ENCODE data around the gene ADAMTS14. TPM values are rescaled to one million over a fixed set of nuclear protein-coding genes. Genes with fewer than 3 reads are reported as not detected.

Gene ADAMTS14
- total RNA-seq, 2 experiments from 2014 or later, result 0.05 TPM; not detected in 1

DNA sequence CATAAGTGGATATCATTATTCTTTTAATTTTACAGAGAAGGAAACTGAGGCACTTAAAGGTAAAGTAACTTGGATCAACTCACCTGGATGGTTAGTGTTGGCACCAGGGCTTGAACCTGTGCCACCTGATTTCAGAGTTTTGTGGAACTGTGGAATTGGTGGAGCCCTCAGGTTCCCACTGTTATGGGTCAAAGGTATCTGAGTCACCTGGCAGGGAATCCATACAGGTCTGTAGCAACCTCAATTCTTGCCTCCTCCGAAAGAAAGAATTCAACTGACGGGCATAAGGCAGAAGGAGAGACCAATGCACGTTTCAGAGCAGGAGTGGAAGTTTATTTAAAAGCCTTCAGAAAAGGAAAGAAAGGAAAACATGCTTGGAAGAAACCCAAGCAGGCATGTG is 25.2 kb upstream of the ADAMTS14 start:
- POLR2A ChIA-PET, result no interaction called here
- H3K4me3 Mint-ChIP-seq, result no peak overlapping the region
- CTCF ChIA-PET, result no interaction called here
- H3K27ac Mint-ChIP-seq, result no peak overlapping the region
- H3K36me3 Mint-ChIP-seq (ENCODE audit: low read depth), result peaks cover 5% of the 10 kb centered on the region
- peaks cover 12% of the 10 kb centered on the region for H3K27me3 Mint-ChIP-seq (ENCODE audit: low read depth)
- DNase-seq (no peak), ATAC-seq (no peak)
- H3K4me1 Mint-ChIP-seq (ENCODE audit: low read depth), result no peaks in the 10 kb centered on the region
- H3K9me3 Mint-ChIP-seq (ENCODE audit: insufficient read depth), result peaks cover 20% of the 10 kb centered on the region

DNA sequence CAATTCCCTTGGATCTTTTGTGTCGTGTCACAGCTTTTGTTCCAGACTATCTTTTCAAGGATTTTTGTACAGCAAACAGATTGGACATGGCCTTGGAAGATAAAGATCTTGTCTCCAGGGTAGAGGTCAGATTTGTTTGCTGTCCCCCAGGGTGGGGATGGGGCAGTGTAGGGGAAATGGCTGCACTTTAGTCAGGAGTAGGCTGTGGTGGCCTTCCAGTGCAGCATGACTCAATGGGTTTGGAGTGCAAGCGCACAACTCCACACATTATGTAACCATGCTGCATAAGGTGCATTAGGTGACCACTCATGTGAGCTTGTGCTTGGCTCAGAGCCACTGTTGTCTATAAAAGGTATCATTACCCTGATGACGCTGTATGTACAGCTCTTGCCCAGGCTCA is 23.9 kb upstream of the ADAMTS14 start:
- DNase-seq (no peak), ATAC-seq (no peak)
- Mint-ChIP-seq H3K4me1 (ENCODE audit: low read depth) (no peaks in the 10 kb centered on the region), H3K4me3 (no peak overlapping the region), H3K9me3 (ENCODE audit: insufficient read depth) (peaks cover 20% of the 10 kb centered on the region), H3K36me3 (ENCODE audit: low read depth) (peaks cover 5% of the 10 kb centered on the region), H3K27ac (no peak overlapping the region), H3K27me3 (ENCODE audit: low read depth) (peaks cover 6% of the 10 kb centered on the region)
- POLR2A ChIA-PET, result no interaction called here
- CTCF ChIA-PET, result no interaction called here

DNA sequence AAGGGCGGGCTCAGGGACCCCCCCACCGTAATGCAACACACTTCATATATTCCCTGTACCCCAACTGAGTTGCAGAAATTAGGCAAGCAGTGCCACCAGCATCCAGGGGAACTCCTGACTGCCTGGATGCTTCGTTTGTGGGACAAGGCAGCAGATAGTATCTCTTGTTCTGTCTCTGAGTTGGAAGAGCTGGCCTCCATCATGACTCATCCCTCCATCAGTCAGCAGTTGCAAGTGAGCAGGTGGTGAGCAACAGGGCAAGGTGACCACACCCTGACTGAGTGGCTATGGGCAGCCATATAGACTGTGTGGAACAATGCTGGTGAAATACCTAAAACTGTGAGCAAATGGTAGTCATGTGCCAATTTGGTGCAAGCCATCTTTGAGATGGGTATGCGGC is 22.8 kb upstream of the ADAMTS14 start:
- POLR2A ChIA-PET, result no interaction called here
- H3K9me3 Mint-ChIP-seq (ENCODE audit: insufficient read depth), result peaks cover 20% of the 10 kb centered on the region
- H3K4me3 Mint-ChIP-seq, result no peak overlapping the region
- no peak for ATAC-seq
- H3K4me1 Mint-ChIP-seq (ENCODE audit: low read depth), result no peaks in the 10 kb centered on the region
- peaks cover 5% of the 10 kb centered on the region for H3K36me3 Mint-ChIP-seq (ENCODE audit: low read depth)
- DNase-seq, result no peak
- H3K27ac Mint-ChIP-seq, result no peak overlapping the region
- CTCF ChIA-PET, result no interaction called here
- H3K27me3 Mint-ChIP-seq (ENCODE audit: low read depth), result no peaks in the 10 kb centered on the region

DNA sequence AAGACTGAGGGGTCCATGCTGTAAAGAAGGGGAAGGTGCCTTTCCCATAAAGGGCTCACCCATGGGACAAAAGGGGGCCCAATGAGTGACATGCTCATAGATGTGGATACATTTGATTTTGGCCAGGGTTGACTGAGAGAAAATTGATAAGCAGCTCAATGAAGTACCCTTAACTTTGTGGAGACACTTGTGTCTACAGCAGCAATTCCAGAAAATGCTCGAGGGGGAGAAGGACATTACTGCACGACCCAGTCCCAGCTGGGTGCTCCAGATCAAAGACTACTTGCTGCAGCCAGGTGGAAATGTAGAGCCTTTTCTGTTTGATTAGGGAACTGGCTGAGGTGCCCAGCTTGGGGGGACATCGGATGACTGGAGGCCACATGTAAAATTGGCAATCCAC is 22.2 kb upstream of the ADAMTS14 start:
- Mint-ChIP-seq H3K36me3 (ENCODE audit: low read depth) (peaks cover 5% of the 10 kb centered on the region), H3K4me1 (ENCODE audit: low read depth) (no peaks in the 10 kb centered on the region), H3K4me3 (no peak overlapping the region), H3K27me3 (ENCODE audit: low read depth) (no peaks in the 10 kb centered on the region), H3K27ac (no peak overlapping the region), H3K9me3 (ENCODE audit: insufficient read depth) (peaks cover 20% of the 10 kb centered on the region)
- DNase-seq, result no peak
- CTCF ChIA-PET, result no interaction called here
- POLR2A ChIA-PET, result no interaction called here
- ATAC-seq, result no peak

DNA sequence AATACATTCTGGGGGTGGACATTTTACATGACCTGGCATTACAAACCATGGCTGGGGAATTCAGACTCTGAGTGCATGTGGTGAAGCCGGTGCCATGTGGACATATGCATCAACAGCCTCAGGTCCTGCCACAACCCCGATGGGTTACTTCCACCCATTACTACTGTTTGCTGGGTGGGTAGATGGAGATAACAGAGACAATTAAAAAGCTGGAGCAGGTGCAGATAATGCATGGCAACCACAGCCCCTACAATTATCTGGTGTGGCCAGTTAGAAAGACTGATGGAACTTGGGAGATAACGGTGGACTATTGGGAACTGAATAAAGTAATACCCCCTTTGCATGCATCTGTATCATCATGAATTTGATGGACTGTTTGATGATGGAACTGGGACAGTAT is 21.6 kb upstream of the ADAMTS14 start:
- ChIA-PET POLR2A (no interaction called here), CTCF (no interaction called here)
- Mint-ChIP-seq H3K9me3 (ENCODE audit: insufficient read depth) (peaks cover 20% of the 10 kb centered on the region), H3K4me1 (ENCODE audit: low read depth) (no peaks in the 10 kb centered on the region), H3K36me3 (ENCODE audit: low read depth) (peaks cover 5% of the 10 kb centered on the region), H3K27me3 (ENCODE audit: low read depth) (no peaks in the 10 kb centered on the region), H3K4me3 (no peak overlapping the region), H3K27ac (no peak overlapping the region)
- ATAC-seq (no peak), DNase-seq (no peak)

DNA sequence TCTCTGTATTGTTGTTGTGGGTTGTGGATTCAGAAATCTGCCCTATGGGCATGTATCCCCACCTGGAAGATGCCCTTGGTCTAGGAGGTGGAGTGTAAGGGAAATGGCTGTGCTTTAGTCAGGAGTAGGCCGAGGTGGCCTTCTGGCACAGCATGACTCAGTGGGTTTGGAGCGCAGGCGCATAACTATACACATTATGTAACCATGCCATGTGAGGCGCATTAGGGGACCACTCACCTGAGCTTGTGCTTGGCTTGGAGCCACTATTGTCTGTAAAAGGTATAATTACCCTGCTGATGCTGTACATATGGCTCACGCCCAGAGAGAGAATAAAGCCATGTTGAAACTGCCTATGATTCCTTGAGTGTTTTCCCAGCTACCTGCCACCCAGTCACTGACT is 20.6 kb upstream of the ADAMTS14 start:
- Mint-ChIP-seq H3K27me3 (ENCODE audit: low read depth) (no peaks in the 10 kb centered on the region), H3K4me1 (ENCODE audit: low read depth) (peaks cover 9% of the 10 kb centered on the region), H3K27ac (no peak overlapping the region), H3K9me3 (ENCODE audit: insufficient read depth) (peaks cover 20% of the 10 kb centered on the region), H3K36me3 (ENCODE audit: low read depth) (peaks cover 5% of the 10 kb centered on the region), H3K4me3 (no peak overlapping the region)
- POLR2A ChIA-PET, result no interaction called here
- CTCF ChIA-PET, result no interaction called here
- DNase-seq (no peak), ATAC-seq (no peak)

DNA sequence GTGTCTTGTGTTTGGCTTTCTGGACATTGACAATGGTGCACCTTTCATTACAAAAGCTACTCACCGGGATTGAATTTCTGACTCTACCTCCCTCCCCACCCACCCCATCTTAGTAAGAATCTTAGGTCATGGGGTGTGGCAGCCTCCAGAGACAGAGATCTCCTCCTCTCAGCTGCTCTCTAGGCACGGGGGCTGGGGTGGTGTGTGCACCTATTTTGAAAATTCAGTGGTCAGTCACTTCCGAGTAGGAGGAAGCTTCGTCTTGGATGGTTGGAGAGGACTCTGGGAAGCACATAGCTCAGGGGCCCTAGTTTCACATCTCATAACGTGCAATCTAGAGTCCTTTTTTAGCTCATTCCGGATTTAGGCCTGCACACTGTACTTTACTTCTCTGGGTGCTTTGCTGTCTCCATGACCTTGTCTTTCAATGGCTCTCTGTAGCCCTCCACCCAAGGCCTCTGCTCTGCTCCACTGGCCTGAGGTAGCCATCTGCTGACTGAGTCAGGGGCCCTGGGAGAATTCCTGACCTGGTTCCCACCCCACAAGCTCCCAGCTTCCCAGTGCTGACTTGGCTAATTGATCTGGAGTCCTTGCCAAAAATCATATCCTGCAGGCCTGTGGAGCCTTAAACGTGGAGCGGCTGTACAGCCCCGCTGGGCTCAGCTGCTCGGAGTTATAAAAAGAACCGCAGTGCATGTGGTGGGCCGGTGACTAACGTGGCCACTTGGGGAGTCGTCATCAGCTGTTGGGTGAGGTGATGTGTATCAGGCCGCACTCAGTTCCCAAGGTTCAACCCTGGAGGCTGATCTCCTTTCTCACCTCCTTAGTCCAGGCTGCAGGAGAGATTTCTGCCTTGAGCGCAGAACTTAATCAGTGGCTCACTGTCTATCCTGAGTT is 19.3 kb upstream of the ADAMTS14 start:
- H3K4me1 Mint-ChIP-seq (ENCODE audit: low read depth), result peaks cover 13% of the 10 kb centered on the region
- CTCF ChIA-PET, result interaction anchor here (2.8 kb wide), 1 partner anchor 94 kb away, joined by 7 read pairs; no protein-coding TSS in a partner anchor
- POLR2A ChIA-PET, result no interaction called here
- ATAC-seq (no peak), DNase-seq (no peak)
- peaks cover 18% of the 10 kb centered on the region for H3K9me3 Mint-ChIP-seq (ENCODE audit: insufficient read depth)
- H3K4me3 Mint-ChIP-seq, result no peak overlapping the region
- H3K36me3 Mint-ChIP-seq (ENCODE audit: low read depth), result peaks cover 5% of the 10 kb centered on the region
- no peak overlapping the region for H3K27ac Mint-ChIP-seq
- H3K27me3 Mint-ChIP-seq (ENCODE audit: low read depth), result no peaks in the 10 kb centered on the region

DNA sequence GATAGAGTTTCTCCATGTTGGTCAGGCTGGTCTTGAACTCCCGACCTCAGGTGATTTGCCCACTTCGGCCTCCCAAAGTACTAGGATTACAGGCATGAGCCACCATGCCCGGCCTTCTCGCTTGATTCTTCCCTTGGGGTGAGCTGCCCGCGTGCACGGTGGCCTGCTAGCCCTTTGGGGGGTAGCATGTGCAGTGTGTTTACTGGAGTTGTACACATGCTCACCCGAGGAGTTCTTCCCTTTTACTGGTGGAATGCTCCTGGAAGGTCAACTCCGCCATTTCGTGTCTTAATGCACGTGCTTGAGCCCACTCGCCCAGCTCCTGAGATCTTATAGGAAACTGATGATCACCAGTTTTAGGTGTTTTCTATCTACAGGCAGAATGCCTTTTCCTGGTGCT is 17.0 kb upstream of the ADAMTS14 start:
- ChIA-PET CTCF (interaction anchor here (2.8 kb wide), 1 partner anchor 96 kb away, joined by 7 read pairs; no protein-coding TSS in a partner anchor), POLR2A (no interaction called here)
- H3K4me1 Mint-ChIP-seq (ENCODE audit: low read depth), result peaks cover 13% of the 10 kb centered on the region
- peaks cover 6% of the 10 kb centered on the region for H3K27me3 Mint-ChIP-seq (ENCODE audit: low read depth)
- peaks cover 5% of the 10 kb centered on the region for H3K36me3 Mint-ChIP-seq (ENCODE audit: low read depth)
- no peak overlapping the region for H3K27ac Mint-ChIP-seq
- H3K4me3 Mint-ChIP-seq, result no peak overlapping the region
- DNase-seq, result no peak
- peaks cover 5% of the 10 kb centered on the region for H3K9me3 Mint-ChIP-seq (ENCODE audit: insufficient read depth)
- no peak for ATAC-seq

DNA sequence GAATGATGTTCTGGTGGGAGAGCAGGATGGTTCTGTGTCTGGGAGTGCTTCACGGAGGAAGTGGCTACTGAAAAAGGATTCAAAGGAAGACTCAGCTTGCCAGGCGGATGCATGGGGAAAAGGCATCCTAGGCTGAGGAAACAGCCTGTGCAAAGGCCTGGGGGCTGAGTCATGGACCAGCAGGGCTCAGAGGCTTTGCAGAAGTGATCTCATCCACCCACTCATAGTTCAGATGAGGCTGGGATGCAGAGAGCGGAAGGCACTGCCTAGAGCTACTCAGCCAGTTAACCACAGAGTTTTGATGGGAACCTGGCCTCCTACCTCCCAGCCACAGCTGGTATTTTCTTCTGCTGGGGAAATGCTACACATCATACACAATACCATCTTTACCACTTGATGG is 15.8 kb upstream of the ADAMTS14 start:
- Mint-ChIP-seq H3K4me1 (ENCODE audit: low read depth) (peaks cover 13% of the 10 kb centered on the region), H3K36me3 (ENCODE audit: low read depth) (peaks cover 4% of the 10 kb centered on the region), H3K27ac (no peak overlapping the region), H3K9me3 (ENCODE audit: insufficient read depth) (no peaks in the 10 kb centered on the region), H3K4me3 (no peak overlapping the region), H3K27me3 (ENCODE audit: low read depth) (peaks cover 10% of the 10 kb centered on the region)
- peak; percentile 46 for DNase-seq
- ATAC-seq, result peak; percentile 71
- ChIA-PET CTCF (interaction anchor here (0.6 to 2.4 kb wide), 3 partner anchors 97 to 254 kb away, joined by 3 to 8 read pairs (median 3); no protein-coding TSS in a partner anchor), POLR2A (no interaction called here)

DNA sequence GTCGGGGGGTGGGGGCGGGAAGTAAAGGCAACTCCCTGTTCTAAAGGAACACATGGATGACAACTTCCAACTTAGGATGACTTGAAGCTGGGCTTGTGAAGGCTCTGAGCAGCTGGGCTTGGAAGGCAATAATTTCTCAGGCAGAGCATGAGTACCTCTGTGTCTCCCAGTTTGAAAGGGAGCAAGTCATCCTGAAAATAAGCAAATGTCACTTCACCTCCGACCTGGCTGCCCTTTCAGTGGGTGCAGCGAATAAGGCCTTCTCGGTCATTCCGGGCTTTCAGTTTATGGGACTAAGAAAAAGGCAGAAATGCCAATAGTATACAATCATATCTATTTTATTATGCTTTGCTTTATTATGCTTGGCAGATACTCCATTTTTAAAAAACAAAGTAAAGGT is 15.3 kb upstream of the ADAMTS14 start:
- H3K27ac Mint-ChIP-seq, result no peak overlapping the region
- ATAC-seq (no peak), DNase-seq (no peak)
- H3K4me3 Mint-ChIP-seq, result no peak overlapping the region
- no peaks in the 10 kb centered on the region for H3K36me3 Mint-ChIP-seq (ENCODE audit: low read depth)
- H3K9me3 Mint-ChIP-seq (ENCODE audit: insufficient read depth), result no peaks in the 10 kb centered on the region
- peaks cover 13% of the 10 kb centered on the region for H3K27me3 Mint-ChIP-seq (ENCODE audit: low read depth)
- peaks cover 13% of the 10 kb centered on the region for H3K4me1 Mint-ChIP-seq (ENCODE audit: low read depth)
- POLR2A ChIA-PET, result no interaction called here
- CTCF ChIA-PET, result interaction anchor here (2.4 kb wide), 1 partner anchor 98 kb away, joined by 8 read pairs; no protein-coding TSS in a partner anchor

DNA sequence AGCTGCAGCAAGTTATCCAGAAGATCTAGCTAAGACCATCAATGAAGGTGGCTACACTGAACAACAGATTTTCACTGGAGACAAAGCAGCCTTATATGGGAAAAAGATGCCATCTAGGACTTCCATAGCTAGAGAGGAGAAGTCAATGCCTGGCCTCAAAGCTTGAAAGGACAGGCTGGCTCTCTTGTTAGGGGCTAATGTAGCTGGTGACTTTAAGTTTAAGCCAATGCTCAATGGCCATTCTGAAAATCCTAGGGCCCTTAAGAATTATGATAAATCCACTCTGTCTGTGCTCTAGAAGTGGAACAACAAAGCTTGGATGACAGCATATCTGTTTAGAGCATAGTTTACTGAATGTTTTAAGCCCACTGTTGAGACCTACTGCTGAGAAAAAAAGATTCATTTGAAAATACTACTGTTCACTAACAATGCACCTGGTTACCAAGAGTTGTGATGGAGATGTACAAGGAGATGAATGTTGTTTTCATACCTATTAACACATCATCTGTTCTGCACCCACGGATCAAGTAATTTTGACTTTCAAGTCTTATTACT is 13.6 kb upstream of the ADAMTS14 start:
- ATAC-seq, result no peak
- Mint-ChIP-seq H3K27ac (no peak overlapping the region), H3K4me3 (no peak overlapping the region)

DNA sequence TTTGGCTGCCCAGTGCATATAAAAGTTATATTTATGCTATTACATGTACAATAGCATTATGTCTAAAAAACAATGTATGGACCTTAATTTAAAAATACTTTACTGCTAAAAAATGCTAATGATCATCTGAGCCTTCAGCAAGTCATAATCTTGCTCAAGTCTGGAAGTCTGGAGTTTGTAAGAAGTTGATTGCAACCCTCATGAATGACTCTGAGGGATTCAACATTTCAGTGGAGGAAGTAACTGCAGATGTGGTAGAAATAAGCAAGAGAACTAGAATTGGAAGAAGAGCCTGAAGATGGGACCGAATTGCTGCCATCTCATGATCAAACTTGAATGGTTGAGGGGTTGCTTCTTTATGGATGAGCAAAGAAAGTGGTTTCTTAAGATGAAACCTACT is 13.0 kb upstream of the ADAMTS14 start:
- ATAC-seq, result no peak
- no peak overlapping the region for H3K4me3 Mint-ChIP-seq
- ChIA-PET POLR2A (no interaction called here), CTCF (no interaction called here)
- H3K9me3 Mint-ChIP-seq (ENCODE audit: insufficient read depth), result no peaks in the 10 kb centered on the region
- peaks cover 13% of the 10 kb centered on the region for H3K4me1 Mint-ChIP-seq (ENCODE audit: low read depth)
- peaks cover 15% of the 10 kb centered on the region for H3K27me3 Mint-ChIP-seq (ENCODE audit: low read depth)
- H3K36me3 Mint-ChIP-seq (ENCODE audit: low read depth), result no peaks in the 10 kb centered on the region
- H3K27ac Mint-ChIP-seq, result no peak overlapping the region
- DNase-seq, result no peak

More for the DNA sequence above, 13.6 kb upstream of the ADAMTS14 start:
- H3K9me3 Mint-ChIP-seq (ENCODE audit: insufficient read depth), result no peaks in the 10 kb centered on the region
- peaks cover 13% of the 10 kb centered on the region for H3K4me1 Mint-ChIP-seq (ENCODE audit: low read depth)
- DNase-seq, result no peak
- CTCF ChIA-PET, result interaction anchor here (2.4 kb wide), 1 partner anchor 100 kb away, joined by 8 read pairs; no protein-coding TSS in a partner anchor
- peaks cover 15% of the 10 kb centered on the region for H3K27me3 Mint-ChIP-seq (ENCODE audit: low read depth)
- POLR2A ChIA-PET, result interaction anchor here (0.5 kb wide), 1 partner anchor 76 kb away, joined by 3 read pairs; no protein-coding TSS in a partner anchor
- H3K36me3 Mint-ChIP-seq (ENCODE audit: low read depth), result no peaks in the 10 kb centered on the region
